Measurements from ENCODE around the gene HADH. TPM values are rescaled to one million over a fixed set of nuclear protein-coding genes. Genes with fewer than 3 reads are reported as not detected.

HADH gene
- total RNA-seq, 4 donors from 2014 or later, result 31.5 to 39.9 (median 35.3) TPM

GRCh38 chr4:107991945-107992630 lies 2.4 kb downstream of the HADH start:
- TF ChIP-seq POLR2A (IDR thresholded peaks at IDR 0.05) (no peak), CTCF (IDR thresholded peaks at IDR 0.05) (no peak)
- WGBS, 2 donors, result 59 to 61% methylated on average over 3 of the region's 3 CpGs
- DNase-seq (ENCODE audit: low spot score in 2 of 2), result no peak
- no peak overlapping the region for H3K4me3 ChIP-seq (ENCODE audit: low read depth, poor library complexity, severe bottlenecking)
- intact Hi-C loops (cut with DNase I; ENCODE audit: low total_unique reads), result no loop called here

- no peak for DNase-seq (ENCODE audit: low spot score in 2 of 2)
- 74 to 76% methylated on average over 3 of the region's 3 CpGs for whole genome bisulfite sequencing, 2 donors
- TF ChIP-seq POLR2A (IDR thresholded peaks at IDR 0.05), result no peak
- no peak for TF ChIP-seq CTCF (IDR thresholded peaks at IDR 0.05)
- intact Hi-C loops (cut with DNase I; ENCODE audit: low total_unique reads), result no loop called here
- H3K4me3 ChIP-seq (ENCODE audit: low read depth, poor library complexity, severe bottlenecking), result no peak overlapping the region
Observed at GRCh38 chr4:107993969-107994368, 4.3 kb downstream of the HADH start.

- no peak for DNase-seq (ENCODE audit: low spot score in 2 of 2)
- TF ChIP-seq CTCF (IDR thresholded peaks at IDR 0.05), result no peak
- no peak for TF ChIP-seq POLR2A (IDR thresholded peaks at IDR 0.05)
- no peak overlapping the region for H3K4me3 ChIP-seq (ENCODE audit: low read depth, poor library complexity, severe bottlenecking)
- intact Hi-C loops (cut with DNase I; ENCODE audit: low total_unique reads), result no loop called here
Observed at GRCh38 chr4:107994894-107995293, 5.2 kb downstream of the HADH start.

DNA sequence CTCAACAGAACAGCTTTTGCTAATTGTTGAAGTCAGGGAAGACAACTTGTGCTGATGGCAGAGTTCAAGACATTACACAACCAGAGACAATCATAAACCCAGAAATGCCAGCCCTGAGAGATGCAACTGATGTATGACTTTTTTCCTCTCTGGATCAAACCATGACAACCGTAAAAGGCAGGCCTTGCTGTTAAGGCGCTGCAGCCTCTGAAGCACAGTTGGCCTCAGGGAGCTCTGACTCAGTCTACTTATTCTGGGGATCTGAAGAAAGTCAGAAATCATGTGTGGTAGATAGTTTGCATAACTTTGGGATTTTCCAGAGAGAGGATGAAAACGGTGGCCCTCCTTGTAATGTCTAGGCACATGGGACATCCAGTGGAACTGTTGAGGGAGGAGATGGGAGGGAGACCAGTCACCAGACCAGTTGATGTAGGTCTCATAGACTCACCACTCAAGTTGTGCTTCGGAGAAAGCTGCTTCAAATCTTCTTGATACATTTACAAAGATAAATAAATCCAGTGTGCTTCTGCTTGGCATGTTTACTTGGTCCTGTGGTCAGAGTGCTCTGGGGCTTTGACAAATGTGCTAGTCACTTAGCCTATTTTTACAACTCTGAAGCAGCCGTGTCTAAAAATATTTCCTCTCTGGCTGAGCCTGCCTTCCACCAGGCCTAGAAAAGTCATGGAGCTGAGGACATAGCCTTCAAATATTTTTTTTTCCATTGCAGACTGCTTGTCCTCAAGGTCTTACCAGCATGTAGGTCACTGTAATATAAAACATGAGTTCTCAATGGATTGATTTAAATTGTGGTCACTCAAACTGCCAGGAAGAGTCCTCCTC lies 7.5 kb downstream of the HADH start:
- 64 to 70% methylated on average over 5 of the region's 5 CpGs for WGBS, 2 donors
- intact Hi-C loops (cut with DNase I; ENCODE audit: low total_unique reads), result no loop called here
- TF ChIP-seq CTCF (IDR thresholded peaks at IDR 0.05), result no peak
- no peak for TF ChIP-seq POLR2A (IDR thresholded peaks at IDR 0.05)
- no peak overlapping the region for H3K4me3 ChIP-seq (ENCODE audit: low read depth, poor library complexity, severe bottlenecking)
- peak in 1 of 2 donors; percentile 28 for DNase-seq (ENCODE audit: low spot score in 2 of 2)

DNA sequence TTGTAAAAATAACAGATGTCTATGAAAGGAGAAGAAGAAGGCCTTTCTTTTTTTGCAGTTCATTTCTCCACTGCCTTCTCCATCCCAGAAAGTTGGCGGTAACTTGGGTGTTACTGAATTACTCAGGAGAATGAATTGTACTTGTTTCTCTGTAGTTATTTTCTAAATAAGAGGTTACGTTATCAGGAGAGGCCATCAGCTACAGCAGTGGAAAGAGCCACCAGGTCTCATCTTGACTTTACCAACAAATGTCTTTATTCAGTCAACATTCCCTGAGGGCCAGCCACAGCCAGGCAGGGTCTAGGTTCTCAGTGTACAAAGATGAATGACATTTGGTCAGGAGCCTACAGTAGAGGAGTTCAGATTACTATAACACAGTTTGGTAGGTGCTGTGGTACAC lies 8.1 kb downstream of the HADH start:
- WGBS, 2 donors, result 70 to 73% methylated on average over 2 of the region's 2 CpGs

More for the DNA sequence above, 8.1 kb downstream of the HADH start:
- no peak for DNase-seq (ENCODE audit: low spot score in 2 of 2)
- TF ChIP-seq POLR2A (IDR thresholded peaks at IDR 0.05), result no peak
- no peak for TF ChIP-seq CTCF (IDR thresholded peaks at IDR 0.05)
- intact Hi-C loops (cut with DNase I; ENCODE audit: low total_unique reads), result no loop called here
- no peak overlapping the region for H3K4me3 ChIP-seq (ENCODE audit: low read depth, poor library complexity, severe bottlenecking)

All from lower leg skin (tissue), 4 donors.